Measurements from ENCODE around the gene LRTM1. TPM values are rescaled to one million over a fixed set of nuclear protein-coding genes. Genes with fewer than 3 reads are reported as not detected.
A peak's percentile ranks its signal among the peaks of the same experiment; 100 is the strongest.

LRTM1 gene
- total RNA-seq, 1 donor = not detected

DNA sequence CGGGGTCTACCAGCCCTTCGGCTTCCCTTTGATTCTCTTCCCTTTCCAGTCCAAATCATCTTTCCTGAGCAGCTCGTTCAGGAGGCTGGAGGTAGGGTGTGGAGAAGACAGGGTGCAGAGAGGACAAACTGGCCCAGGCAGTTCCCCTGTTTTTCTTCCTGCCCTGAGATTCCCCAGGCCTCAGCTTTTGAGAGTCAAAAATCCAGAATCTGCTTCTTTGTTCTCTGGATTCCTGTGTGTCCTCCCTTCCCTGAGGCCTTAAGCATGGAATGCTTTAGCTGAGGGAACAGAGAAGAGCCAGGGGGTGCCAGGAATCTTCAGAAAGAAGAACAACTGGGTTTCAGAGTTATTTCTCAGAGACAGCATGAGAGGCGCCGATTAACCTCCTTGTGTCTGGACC is 26.7 kb upstream of the LRTM1 start:
- Histone ChIP-seq H3K36me3 (ENCODE audit: insufficient read depth, low read length) (no peaks in the 10 kb centered on the region), H3K79me2 (ENCODE audit: insufficient read depth, low read length) (no peaks in the 10 kb centered on the region), H3K4me1 (ENCODE audit: insufficient read depth, low read length) (peaks cover 30% of the 10 kb centered on the region), H3K27me3 (ENCODE audit: insufficient read depth, low read length) (no peaks in the 10 kb centered on the region), H2AFZ (ENCODE audit: low read length) (peak overlapping the region; percentile 61), H3K4me2 (ENCODE audit: insufficient read depth, low read length) (no peak overlapping the region), H4K20me1 (ENCODE audit: insufficient read depth, low read length) (no peaks in the 10 kb centered on the region), H3K9me3 (ENCODE audit: low read depth, low read length) (no peaks in the 10 kb centered on the region), H3K27ac (ENCODE audit: low read depth, low read length) (peak overlapping the region; percentile 73), H3K4me3 (ENCODE audit: insufficient read depth, low read length) (no peak overlapping the region)
- TF ChIP-seq, protein P1, sequence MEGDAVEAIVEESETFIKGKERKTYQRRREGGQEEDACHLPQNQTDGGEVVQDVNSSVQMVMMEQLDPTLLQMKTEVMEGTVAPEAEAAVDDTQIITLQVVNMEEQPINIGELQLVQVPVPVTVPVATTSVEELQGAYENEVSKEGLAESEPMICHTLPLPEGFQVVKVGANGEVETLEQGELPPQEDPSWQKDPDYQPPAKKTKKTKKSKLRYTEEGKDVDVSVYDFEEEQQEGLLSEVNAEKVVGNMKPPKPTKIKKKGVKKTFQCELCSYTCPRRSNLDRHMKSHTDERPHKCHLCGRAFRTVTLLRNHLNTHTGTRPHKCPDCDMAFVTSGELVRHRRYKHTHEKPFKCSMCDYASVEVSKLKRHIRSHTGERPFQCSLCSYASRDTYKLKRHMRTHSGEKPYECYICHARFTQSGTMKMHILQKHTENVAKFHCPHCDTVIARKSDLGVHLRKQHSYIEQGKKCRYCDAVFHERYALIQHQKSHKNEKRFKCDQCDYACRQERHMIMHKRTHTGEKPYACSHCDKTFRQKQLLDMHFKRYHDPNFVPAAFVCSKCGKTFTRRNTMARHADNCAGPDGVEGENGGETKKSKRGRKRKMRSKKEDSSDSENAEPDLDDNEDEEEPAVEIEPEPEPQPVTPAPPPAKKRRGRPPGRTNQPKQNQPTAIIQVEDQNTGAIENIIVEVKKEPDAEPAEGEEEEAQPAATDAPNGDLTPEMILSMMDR (IDR thresholded peaks at IDR 0.05; ENCODE audit: extremely low read depth, low read depth, low read length) = no peak
- peak; percentile 57 for DNase-seq (ENCODE audit: insufficient read length, low spot score, missing footprints)

DNA sequence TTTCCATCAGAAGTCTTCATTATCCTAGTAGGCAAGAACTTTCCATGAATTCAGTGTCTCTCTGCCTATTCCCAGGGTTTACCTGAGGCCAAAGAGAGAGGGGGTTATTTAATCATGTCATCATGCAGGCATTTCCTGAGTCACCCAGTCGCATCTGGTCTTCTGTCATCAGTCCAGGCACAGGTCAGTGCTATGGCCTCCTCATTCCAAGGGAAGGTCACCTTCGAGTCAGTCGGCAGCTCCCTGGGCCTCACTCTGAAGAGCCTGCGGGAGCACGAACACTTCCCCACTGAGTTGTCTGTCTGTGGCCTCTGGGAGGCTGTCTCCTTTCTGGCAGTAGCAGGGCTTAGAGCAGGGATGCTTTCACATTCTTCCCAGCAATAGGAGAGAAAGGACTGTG is 26.2 kb upstream of the LRTM1 start:
- H3K36me3 ChIP-seq (ENCODE audit: insufficient read depth, low read length) = no peaks in the 10 kb centered on the region
- peak overlapping the region; percentile 61 for H2AFZ ChIP-seq (ENCODE audit: low read length)
- peak overlapping the region; percentile 73 for H3K27ac ChIP-seq (ENCODE audit: low read depth, low read length)
- H3K4me3 ChIP-seq (ENCODE audit: insufficient read depth, low read length) = no peak overlapping the region
- no peaks in the 10 kb centered on the region for H4K20me1 ChIP-seq (ENCODE audit: insufficient read depth, low read length)
- peaks cover 30% of the 10 kb centered on the region for H3K4me1 ChIP-seq (ENCODE audit: insufficient read depth, low read length)
- H3K27me3 ChIP-seq (ENCODE audit: insufficient read depth, low read length) = no peaks in the 10 kb centered on the region
- no peaks in the 10 kb centered on the region for H3K79me2 ChIP-seq (ENCODE audit: insufficient read depth, low read length)
- H3K9me3 ChIP-seq (ENCODE audit: low read depth, low read length) = no peaks in the 10 kb centered on the region
- H3K4me2 ChIP-seq (ENCODE audit: insufficient read depth, low read length) = no peak overlapping the region
- TF ChIP-seq, protein P1 (IDR thresholded peaks at IDR 0.05; ENCODE audit: extremely low read depth, low read depth, low read length) = no peak
- DNase-seq (ENCODE audit: insufficient read length, low spot score, missing footprints) = peak; percentile 66

DNA sequence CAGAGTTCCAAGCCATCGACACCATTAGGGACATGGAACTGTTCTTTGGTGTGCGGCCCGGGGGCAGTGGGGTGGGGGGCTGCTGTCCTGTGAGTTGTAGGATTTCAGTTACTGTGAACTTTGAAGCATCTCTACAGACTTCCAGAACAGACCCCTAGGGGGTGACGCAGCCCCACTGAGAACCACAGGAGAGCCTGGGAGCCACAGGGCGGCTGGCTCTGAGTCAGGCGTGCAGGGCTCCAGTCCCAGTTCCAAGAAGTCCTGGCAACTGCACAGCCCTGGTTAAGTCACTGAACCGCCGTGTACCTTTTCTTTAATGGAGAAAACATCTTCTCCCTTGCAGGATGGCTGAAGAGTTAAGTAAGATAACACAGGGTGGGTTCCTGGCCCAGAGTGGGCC is 23.5 kb upstream of the LRTM1 start:
- Histone ChIP-seq H3K36me3 (ENCODE audit: insufficient read depth, low read length) (no peaks in the 10 kb centered on the region), H3K9me3 (ENCODE audit: low read depth, low read length) (no peaks in the 10 kb centered on the region), H3K27ac (ENCODE audit: low read depth, low read length) (peak overlapping the region; percentile 40), H3K4me3 (ENCODE audit: insufficient read depth, low read length) (no peak overlapping the region), H3K4me1 (ENCODE audit: insufficient read depth, low read length) (peaks cover 30% of the 10 kb centered on the region), H4K20me1 (ENCODE audit: insufficient read depth, low read length) (no peaks in the 10 kb centered on the region), H3K79me2 (ENCODE audit: insufficient read depth, low read length) (no peaks in the 10 kb centered on the region), H3K27me3 (ENCODE audit: insufficient read depth, low read length) (no peaks in the 10 kb centered on the region), H2AFZ (ENCODE audit: low read length) (peak overlapping the region; percentile 10), H3K4me2 (ENCODE audit: insufficient read depth, low read length) (peak overlapping the region; percentile 30)
- peak; percentile 87 for DNase-seq (ENCODE audit: insufficient read length, low spot score, missing footprints)
- TF ChIP-seq, protein P1 (IDR thresholded peaks at IDR 0.05; ENCODE audit: extremely low read depth, low read depth, low read length) = peak; percentile 90

DNA sequence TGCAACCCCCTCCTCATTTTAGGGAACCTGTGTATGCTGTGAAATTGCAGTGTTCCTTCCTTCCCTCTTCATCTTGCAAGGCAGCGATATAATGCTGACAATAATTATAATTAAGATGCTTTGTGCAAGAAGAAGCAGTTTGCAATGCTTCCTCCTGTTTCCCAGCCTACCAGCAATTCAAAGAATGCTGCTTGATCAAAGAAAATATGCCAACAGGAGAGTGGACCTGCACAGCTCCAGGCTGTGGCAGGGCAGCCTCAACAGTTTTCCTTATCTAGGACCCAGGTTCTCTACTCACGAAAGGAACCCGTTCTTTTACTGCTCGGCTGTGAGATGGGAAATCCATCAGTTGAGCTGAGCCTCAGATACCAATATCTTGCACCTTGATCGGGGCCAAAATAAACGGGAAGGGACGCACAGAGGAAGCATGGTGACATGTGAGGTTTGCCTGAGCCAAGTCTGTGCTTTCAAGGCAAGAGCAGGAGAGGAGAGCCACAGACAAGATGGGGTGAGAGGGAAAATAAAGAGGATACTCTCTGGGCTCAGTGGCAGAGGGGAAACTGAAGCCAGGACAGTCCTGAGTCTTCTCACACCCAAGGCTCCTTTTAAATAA is 22.6 kb upstream of the LRTM1 start:
- no peak overlapping the region for H3K4me3 ChIP-seq (ENCODE audit: insufficient read depth, low read length)
- H3K4me2 ChIP-seq (ENCODE audit: insufficient read depth, low read length) = peak overlapping the region; percentile 27
- no peak overlapping the region for H3K27ac ChIP-seq (ENCODE audit: low read depth, low read length)
- peaks cover 30% of the 10 kb centered on the region for H3K4me1 ChIP-seq (ENCODE audit: insufficient read depth, low read length)
- no peaks in the 10 kb centered on the region for H4K20me1 ChIP-seq (ENCODE audit: insufficient read depth, low read length)
- peak overlapping the region; percentile 53 for H2AFZ ChIP-seq (ENCODE audit: low read length)
- no peaks in the 10 kb centered on the region for H3K27me3 ChIP-seq (ENCODE audit: insufficient read depth, low read length)
- no peaks in the 10 kb centered on the region for H3K79me2 ChIP-seq (ENCODE audit: insufficient read depth, low read length)
- H3K36me3 ChIP-seq (ENCODE audit: insufficient read depth, low read length) = no peaks in the 10 kb centered on the region
- H3K9me3 ChIP-seq (ENCODE audit: low read depth, low read length) = no peaks in the 10 kb centered on the region
- no peak for DNase-seq (ENCODE audit: insufficient read length, low spot score, missing footprints)
- TF ChIP-seq, protein P1 (IDR thresholded peaks at IDR 0.05; ENCODE audit: extremely low read depth, low read depth, low read length) = no peak

Measured in osteoblast (primary cell).